EL (cell line): ENCODE results near the gene NHERF2.

Source experiments
- DNase-seq: peaks from one replicate; pipeline ENCODE4 v3.0.0-alpha.2; 2016

The NHERF2 gene

GRCh38 chr16:2063861-2064260 lies 37.2 kb downstream of the NHERF2 start:
- no peak for DNase-seq

GRCh38 chr16:2064368-2064945 lies 37.8 kb downstream of the NHERF2 start:
- no peak for DNase-seq

GRCh38 chr16:2066139-2066538 lies 39.4 kb downstream of the NHERF2 start:
- no peak for DNase-seq

DNA sequence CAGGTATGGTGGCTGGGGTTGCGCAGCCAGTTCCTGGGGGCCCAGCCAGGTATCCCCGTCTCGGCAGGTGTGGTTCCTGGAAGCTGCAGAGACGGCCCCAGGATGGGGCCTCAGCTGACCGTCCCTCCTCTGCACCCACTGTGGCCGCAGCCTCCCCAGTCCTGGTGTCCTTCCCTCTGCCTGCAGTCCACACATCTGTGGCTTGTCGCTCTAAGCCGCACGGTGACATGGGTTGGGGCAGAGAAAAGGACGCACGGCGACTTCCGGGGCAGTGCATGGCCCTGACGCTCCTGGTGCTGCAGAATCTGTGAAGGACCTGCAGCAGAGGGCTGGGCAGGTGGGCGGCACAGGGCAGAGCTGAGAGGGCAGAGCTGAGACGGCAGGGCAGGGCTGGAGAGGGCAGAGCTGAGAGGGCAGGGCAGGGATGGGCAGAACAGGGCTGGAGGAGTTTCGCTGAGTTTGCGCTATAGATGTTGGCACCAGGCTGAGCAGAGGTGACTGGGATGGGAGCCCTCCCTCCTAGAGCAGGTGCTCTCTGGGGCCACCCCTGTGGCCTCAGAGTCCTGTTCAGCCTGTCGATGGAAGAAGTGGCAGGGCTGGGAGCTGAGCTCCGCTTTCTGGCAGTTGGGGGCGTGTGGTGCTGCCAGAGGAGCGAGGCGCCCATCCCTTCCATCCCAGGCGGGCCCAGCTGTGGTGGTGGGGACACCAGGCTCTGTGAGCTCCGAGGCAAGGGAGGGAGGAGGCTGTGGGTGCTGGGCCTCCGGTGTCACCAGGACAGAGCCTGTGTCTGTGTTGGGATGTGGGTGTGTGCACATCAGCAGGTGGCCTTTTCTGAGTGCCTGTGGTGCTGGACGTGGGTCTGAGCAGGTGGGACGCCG lies 44.1 kb downstream of the NHERF2 start:
- no peak for DNase-seq

- DNase-seq: no peak
Observed at GRCh38 chr16:2071454-2072202, 44.9 kb downstream of the NHERF2 start.

- DNase-seq: no peak
Observed at GRCh38 chr16:2072926-2073325, 46.2 kb downstream of the NHERF2 start.

DNA sequence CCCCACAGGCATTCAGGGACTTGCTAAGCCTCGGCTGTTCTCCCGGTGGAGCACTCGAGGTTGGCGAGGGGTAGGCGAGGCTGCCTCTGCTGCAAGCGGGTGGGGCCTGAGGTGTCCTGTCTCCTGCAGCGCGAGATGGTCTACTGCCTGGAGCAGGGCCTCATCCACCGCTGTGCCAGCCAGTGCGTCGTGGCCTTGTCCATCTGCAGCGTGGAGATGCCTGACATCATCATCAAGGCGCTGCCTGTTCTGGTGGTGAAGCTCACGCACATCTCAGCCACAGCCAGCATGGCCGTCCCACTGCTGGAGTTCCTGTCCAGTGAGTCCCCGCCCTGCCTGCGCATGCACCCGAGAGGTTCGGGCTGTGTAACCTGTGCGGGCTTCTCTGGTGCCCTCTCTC lies 47.4 kb downstream of the NHERF2 start:
- DNase-seq: no peak

GRCh38 chr16:2075631-2076030 lies 48.9 kb downstream of the NHERF2 start:
- DNase-seq: no peak

GRCh38 chr16:2076072-2076865 lies 49.6 kb downstream of the NHERF2 start:
- DNase-seq: no peak

DNA sequence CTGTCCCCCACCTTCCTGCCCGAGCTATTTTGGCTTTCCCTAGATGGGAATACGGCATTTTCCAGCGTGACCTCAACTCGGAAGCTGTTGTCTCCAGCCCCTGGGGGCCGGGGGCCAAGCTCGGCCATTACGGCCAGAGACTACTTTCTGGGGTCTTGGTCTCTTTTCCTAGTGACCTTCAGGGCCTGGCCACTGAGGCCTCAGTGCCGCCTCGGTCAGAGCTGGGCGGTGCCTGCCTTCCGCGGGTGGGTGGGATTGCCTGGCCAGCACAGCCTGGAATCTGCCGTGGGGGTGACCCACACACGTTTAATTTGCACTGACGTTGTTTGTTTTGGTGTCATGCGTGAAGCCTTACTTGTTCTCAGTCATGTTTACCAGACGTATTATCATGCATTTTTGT lies 50.3 kb downstream of the NHERF2 start:
- no peak for DNase-seq

DNA sequence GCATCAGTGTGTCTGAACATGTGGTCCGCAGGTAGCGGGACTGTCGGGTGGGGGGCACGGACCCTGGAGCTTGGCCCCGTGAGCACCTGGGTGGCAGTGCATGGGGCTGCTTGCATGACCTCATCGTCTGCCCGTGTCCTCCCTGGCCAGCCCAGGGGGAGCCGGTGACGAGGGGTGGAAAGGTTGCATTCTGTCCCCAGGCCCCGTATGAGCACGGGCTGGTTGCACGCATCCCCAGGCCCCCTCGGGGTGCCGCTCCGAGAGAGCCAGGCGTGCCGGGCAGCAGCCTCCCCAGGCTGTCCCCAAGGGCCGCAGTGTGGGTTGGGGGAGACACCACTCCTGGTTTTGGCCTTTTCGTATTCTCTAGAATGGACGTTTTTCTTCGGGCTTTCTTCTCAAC lies 51.0 kb downstream of the NHERF2 start:
- DNase-seq: no peak

DNA sequence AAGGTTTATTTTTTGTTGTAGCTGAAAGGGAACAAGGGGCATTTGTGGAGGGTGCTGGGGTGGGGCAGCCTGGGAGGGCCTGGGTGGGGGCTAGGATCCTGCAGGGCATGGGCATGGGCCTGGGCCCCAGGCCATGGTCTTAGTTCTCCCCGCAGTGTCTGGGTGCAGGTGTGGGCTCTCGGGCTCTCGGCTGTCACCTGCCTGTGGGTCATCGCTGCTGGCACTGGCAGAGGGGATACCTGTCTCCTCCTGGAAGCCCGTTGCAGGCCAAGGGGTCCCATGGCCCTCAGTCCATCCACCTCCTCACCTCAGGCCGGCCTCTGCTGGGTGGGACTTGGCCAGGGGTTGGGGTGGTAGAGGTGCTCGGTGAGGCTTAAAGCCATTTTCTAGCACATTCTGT lies 51.4 kb downstream of the NHERF2 start:
- DNase-seq: no peak

GRCh38 chr16:2078691-2079090 lies 52.0 kb downstream of the NHERF2 start:
- no peak for DNase-seq

DNA sequence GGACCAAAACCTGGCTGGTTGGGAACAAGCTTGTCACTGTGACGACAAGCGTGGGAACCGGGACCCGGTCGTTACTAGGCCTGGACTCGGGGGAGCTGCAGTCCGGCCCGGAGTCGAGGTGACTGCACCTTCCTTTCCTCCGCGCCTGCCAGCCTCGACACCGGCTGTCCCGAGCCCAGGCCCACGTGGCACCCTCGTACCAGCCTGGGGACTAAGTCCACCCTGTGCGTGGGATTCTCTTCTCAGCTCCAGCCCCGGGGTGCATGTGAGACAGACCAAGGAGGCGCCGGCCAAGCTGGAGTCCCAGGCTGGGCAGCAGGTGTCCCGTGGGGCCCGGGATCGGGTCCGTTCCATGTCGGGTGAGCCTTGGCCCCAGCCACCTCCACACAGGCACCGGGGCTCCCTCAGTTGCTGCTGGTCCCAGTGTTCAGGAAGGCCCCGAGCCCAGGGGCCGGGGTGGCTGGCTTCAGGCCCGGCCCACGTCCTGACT lies 52.7 kb downstream of the NHERF2 start:
- DNase-seq: no peak

- no peak for DNase-seq
Observed at GRCh38 chr16:2079991-2080390, 53.3 kb downstream of the NHERF2 start.

GRCh38 chr16:2081201-2082084 lies 54.7 kb downstream of the NHERF2 start:
- no peak for DNase-seq

- no peak for DNase-seq
Observed at GRCh38 chr16:2082171-2082982, 55.7 kb downstream of the NHERF2 start.

- DNase-seq: no peak
Observed at GRCh38 chr16:2082983-2083364, 56.3 kb downstream of the NHERF2 start.

DNA sequence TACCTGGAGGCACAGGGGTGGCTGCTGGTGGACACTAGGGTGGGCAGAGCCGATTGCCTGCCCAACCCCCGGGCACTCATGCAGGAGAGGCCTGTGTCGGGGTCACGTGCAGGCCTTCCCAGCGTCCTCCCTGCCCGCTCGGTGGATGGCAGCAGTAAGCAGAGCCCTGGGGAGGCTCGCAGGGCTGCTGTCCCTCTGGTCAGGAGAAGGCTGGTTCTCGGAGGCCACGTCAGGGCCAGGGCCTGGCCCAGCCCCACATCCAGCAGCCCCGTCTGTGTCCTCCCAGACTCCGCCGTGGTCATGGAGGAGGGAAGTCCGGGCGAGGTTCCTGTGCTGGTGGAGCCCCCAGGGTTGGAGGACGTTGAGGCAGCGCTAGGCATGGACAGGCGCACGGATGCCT lies 56.7 kb downstream of the NHERF2 start:
- no peak for DNase-seq

- DNase-seq: no peak
Observed at GRCh38 chr16:2083876-2084780, 57.4 kb downstream of the NHERF2 start.
